Fibroblast of lung (primary cell): ENCODE results near the gene RGL2.

ENCODE experiments used
- CTCF ChIP-seq, 2 donors: IDR thresholded peaks in 1 of 2; conservative IDR thresholded peaks in 1 of 2; 1 replicate in 1 of 2; 2 replicates in 1 of 2; pipeline ENCODE4 v1.5.1; 2011 to 2012; ENCODE audit warnings: low read length in 2 of 2, control low read depth in 1 of 2, inconsistent platforms in 1 of 2, low read depth in 1 of 2, mild to moderate bottlenecking in 1 of 2
- EZH2 ChIP-seq: IDR thresholded peaks from 2 replicates; pipeline ENCODE4 v1.5.1; 2012; ENCODE audit warnings: low read length, control low read depth, mild to moderate bottlenecking; ENCODE audit errors: missing control alignments

- TF ChIP-seq CTCF (conservative IDR thresholded peaks at IDR 0.05 in 1 of 2, IDR thresholded peaks at IDR 0.05 in 1 of 2; ENCODE audit: low read depth in 1 of 2, low read length in 2 of 2) (no peak), EZH2 (no peak)
Measured at GRCh38 chr6:33280539-33280938, 18.2 kb downstream of the RGL2 start.
